NB4 (cell line): Measurements from ENCODE around the gene ACSM2B.

Experiments
- DNase-seq: peaks from one replicate; pipeline ENCODE4 v3.0.0; 2010; ENCODE audit warnings: low read depth
- H3K4me3 ChIP-seq: one replicate; pipeline ENCODE4 v1.5.1; 2011; ENCODE audit warnings: mild to moderate bottlenecking, low read depth, low read length, moderate library complexity
- CTCF ChIP-seq: IDR thresholded peaks from one replicate; pipeline ENCODE4 v1.5.1; 2012; ENCODE audit warnings: low read depth, low read length
- MYC ChIP-seq: IDR thresholded peaks from 2 replicates; pipeline ENCODE4 v1.6.1; 2011; ENCODE audit warnings: low read depth, low read length
- POLR2A ChIP-seq: IDR thresholded peaks from 2 replicates; pipeline ENCODE4 v1.6.1; 2011; ENCODE audit warnings: mild to moderate bottlenecking; ENCODE audit not compliant: insufficient read length; ENCODE audit errors: extremely low read depth
- TF ChIP-seq, protein P1 (sequence below): IDR thresholded peaks from 2 replicates; pipeline ENCODE4 v1.6.1; 2011; ENCODE audit warnings: low read depth, low read length

ACSM2B gene

DNA sequence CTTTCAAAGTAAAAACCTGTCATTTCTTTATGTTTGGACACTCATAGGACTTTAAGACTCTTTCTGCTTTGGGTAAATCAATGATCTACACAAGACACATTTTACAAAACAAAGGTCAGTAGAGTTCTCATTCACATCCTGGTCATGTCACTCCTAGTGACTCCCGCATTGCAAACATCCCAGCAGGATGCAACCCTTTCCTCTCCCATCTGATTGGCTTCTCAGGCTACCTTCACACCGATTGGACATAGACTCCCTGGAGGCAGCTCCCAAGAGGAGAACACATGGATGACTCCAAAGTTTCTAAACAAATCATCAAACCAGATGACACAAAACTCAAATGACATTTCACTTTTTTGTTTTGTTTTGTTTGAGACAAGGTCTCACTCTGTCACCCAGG lies 43.8 kb upstream of the ACSM2B start:
- H3K4me3 ChIP-seq = no peak overlapping the region
- no peak for DNase-seq
- no peak for TF ChIP-seq POLR2A
- TF ChIP-seq, protein P1, sequence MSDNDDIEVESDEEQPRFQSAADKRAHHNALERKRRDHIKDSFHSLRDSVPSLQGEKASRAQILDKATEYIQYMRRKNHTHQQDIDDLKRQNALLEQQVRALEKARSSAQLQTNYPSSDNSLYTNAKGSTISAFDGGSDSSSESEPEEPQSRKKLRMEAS = no peak
- TF ChIP-seq CTCF = no peak
- TF ChIP-seq MYC = no peak

DNA sequence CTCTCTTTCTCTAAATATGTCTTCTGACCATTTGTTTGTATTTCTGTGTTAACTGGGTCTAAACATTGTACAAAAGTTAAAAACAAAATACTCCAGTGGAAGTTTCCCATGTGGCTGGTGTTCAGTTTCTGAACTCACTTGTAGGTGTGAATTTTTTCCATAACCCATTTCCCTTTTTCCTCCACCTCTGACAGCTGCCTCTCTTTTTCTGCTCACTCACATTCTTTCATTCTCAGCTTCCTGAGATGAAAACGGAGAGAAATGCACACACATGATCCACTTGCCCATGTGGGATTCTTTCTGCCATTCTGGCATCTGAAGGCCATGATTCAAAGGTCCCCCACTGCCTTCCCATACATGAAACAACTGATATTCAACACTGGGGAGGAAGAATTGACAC lies 41.1 kb upstream of the ACSM2B start:
- DNase-seq = no peak
- no peak overlapping the region for H3K4me3 ChIP-seq
- TF ChIP-seq MYC (no peak), POLR2A (no peak), CTCF (no peak)
- TF ChIP-seq, protein P1 = no peak

DNA sequence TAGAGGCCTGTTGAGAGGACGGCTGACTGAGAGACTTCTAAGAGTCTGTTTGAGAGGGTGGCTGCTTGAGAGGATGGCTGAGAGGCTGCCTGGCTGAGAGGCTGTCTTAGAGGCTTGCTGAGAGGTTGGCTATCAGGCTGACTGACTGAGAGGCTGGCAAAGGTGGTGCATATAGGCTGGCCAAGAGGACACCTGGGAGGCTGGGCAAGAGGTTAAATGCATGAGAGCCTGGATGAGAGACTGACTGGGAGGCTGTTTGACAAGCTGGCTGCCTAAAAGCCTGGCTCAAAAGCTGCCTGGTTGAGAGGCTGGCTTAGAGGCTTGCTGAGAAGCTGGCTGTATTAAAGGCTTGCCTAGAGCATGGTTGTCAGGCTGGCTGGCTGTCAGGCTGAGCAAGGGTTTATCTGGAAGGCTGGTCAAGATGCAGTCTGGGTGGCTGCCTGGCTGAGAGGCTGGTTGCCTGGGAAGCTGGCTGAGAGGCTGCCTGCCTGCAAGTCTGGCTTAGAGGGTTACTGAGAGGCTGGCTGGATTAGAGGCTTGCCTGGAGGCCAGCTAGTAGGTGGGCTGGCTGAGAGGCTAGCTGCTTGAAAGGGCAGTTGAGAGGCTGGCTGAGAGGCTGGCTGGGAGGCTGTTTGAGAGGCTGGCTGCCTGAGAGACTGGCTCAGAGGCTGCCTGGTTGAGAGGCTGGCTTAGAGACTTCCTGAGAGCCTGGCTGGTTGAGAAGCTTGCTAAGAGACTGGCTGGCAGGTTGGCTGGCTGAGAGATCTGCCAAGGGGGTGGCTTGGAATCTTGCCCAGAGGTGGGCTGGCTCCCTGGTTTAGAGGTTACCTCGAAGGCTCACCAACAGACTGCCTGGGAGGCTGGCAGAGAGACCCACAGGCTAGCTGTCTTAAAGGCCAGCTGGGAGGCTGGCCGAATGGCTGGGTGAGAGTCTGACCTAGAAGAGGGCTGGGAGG lies 38.3 kb upstream of the ACSM2B start:
- TF ChIP-seq MYC (no peak), POLR2A (no peak), CTCF (no peak)
- TF ChIP-seq, protein P1 = no peak
- DNase-seq = no peak
- H3K4me3 ChIP-seq = no peak overlapping the region

GRCh38 chr16:20613481-20614185 lies 37.5 kb upstream of the ACSM2B start:
- TF ChIP-seq, protein P1 = no peak
- TF ChIP-seq MYC (no peak), POLR2A (no peak)
- no peak for DNase-seq
- H3K4me3 ChIP-seq = no peak overlapping the region

DNA sequence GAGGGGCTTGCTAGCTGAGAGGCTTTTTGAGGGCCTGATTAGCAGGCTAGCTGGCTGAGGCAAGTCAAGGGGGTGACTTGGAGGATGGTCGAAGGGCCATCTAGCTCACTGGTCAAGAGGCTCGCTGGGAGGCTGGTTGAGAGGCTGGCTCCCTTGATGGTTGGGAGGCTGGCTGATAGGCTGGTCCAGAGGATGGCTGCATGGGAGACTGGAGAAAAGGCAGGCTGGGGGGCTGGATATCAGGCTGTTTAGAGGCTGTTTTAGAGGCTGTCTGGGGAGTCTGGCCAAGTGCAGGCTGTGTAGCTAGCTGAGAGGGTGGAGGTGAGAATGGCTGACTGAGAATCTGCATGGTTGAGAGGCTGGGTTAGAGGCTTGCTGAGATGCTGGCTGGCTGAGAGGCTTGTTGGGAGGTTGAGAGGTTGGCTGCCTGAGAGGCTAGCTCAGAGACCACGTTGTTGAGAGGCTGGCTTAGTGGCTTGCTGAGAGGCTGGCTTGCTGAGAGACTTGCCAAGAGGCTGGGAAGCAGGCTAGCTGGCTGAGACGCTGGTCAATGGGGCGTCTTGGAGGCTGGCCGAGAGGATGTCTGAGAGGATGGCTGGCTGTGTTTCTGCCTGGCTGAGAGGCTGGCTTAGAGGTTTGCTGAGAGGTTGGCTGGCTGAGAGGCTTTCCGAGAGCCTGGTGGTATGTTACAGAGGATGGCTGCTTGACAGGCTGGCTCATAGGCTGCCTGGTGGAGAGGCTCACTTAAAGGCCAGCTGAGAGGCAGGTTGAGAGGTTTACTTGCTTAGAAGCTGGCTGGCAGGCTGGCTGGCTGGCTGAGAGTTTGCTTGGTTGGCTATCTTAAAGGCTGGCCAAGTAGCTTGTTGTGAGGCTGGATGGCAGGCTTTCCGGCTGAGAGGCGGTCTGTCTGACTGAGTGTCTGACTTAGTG lies 36.6 kb upstream of the ACSM2B start:
- DNase-seq = no peak
- no peak overlapping the region for H3K4me3 ChIP-seq
- TF ChIP-seq, protein P1 = no peak
- TF ChIP-seq POLR2A (no peak), CTCF (no peak), MYC (no peak)
